ENCODE measurements around the gene SMPD3. TPM values are rescaled to one million over a fixed set of nuclear protein-coding genes. Genes with fewer than 3 reads are reported as not detected.
"Not testable (repeated sequence)": the region's sequence is repeated elsewhere in the genome, so short reads cannot be mapped to it uniquely, and the experiment has no call there.

SMPD3 gene
- total RNA-seq (ENCODE audit: unreplicated experiment): 85.4 TPM
- long read RNA-seq, full-length matches to known transcripts: 7 of 21 reads
- long read RNA-seq, partial matches to known transcripts: 3 of 21 reads
- long read RNA-seq, other reads (novel, unspliced or antisense): 11 of 21 reads

- H3K9me3 Mint-ChIP-seq (ENCODE audit: unreplicated experiment): peaks cover 8% of the 10 kb centered on the region
- TF ChIP-seq CTCF (IDR thresholded peaks at IDR 0.05; ENCODE audit: partially characterized antibody, unreplicated experiment): no peak
- H3K4me3 Mint-ChIP-seq (ENCODE audit: unreplicated experiment): peak within 1 kb of the TSS; percentile 88
- DNase-seq: peak; percentile 100
- no peaks in the 10 kb centered on the region for H3K36me3 Mint-ChIP-seq (ENCODE audit: unreplicated experiment)
- peaks cover 25% of the 10 kb centered on the region for H3K4me1 Mint-ChIP-seq (ENCODE audit: low read depth, unreplicated experiment)
- H3K27me3 Mint-ChIP-seq (ENCODE audit: unreplicated experiment): peaks cover 7% of the 10 kb centered on the region
- H3K27ac Mint-ChIP-seq (ENCODE audit: unreplicated experiment): peak within 1 kb of the TSS; percentile 91
These were observed at the start of gene SMPD3 for GRCh38 chr16:68448360-68448970. Gene SMPD3 (minus strand): TSS chr16:68448508. CDS start chr16:68372181, 76,327 bp downstream.

- peaks cover 4% of the 10 kb centered on the region for H3K9me3 Mint-ChIP-seq (ENCODE audit: unreplicated experiment)
- H3K4me1 Mint-ChIP-seq (ENCODE audit: low read depth, unreplicated experiment): no peaks in the 10 kb centered on the region
- no peaks in the 10 kb centered on the region for H3K27me3 Mint-ChIP-seq (ENCODE audit: unreplicated experiment)
- TF ChIP-seq CTCF (IDR thresholded peaks at IDR 0.05; ENCODE audit: partially characterized antibody, unreplicated experiment): no peak
- DNase-seq: no peak
- no peaks in the 10 kb centered on the region for H3K36me3 Mint-ChIP-seq (ENCODE audit: unreplicated experiment)
- H3K27ac Mint-ChIP-seq (ENCODE audit: unreplicated experiment): no peak overlapping the region
- no peak overlapping the region for H3K4me3 Mint-ChIP-seq (ENCODE audit: unreplicated experiment)
These were observed 48.4 kb upstream of the SMPD3 start for GRCh38 chr16:68496689-68497088.

- H3K27me3 Mint-ChIP-seq (ENCODE audit: unreplicated experiment); H3K36me3 Mint-ChIP-seq (ENCODE audit: unreplicated experiment): not testable (repeated sequence)
These were observed 46.0 kb upstream of the SMPD3 start for GRCh38 chr16:68494261-68494660.

GRCh38 chr16:68493412-68494070, 45.2 kb upstream of the SMPD3 start:
- H3K4me1 Mint-ChIP-seq (ENCODE audit: low read depth, unreplicated experiment): no peaks in the 10 kb centered on the region
- H3K4me3 Mint-ChIP-seq (ENCODE audit: unreplicated experiment): no peak overlapping the region
- no peak for TF ChIP-seq CTCF (IDR thresholded peaks at IDR 0.05; ENCODE audit: partially characterized antibody, unreplicated experiment)
- no peak for DNase-seq
- H3K9me3 Mint-ChIP-seq (ENCODE audit: unreplicated experiment): no peaks in the 10 kb centered on the region
- no peak overlapping the region for H3K27ac Mint-ChIP-seq (ENCODE audit: unreplicated experiment)
- H3K27me3 Mint-ChIP-seq (ENCODE audit: unreplicated experiment): no peaks in the 10 kb centered on the region
- H3K36me3 Mint-ChIP-seq (ENCODE audit: unreplicated experiment): no peaks in the 10 kb centered on the region

More at GRCh38 chr16:68494261-68494660, 46.0 kb upstream of the SMPD3 start:
- H3K27ac Mint-ChIP-seq (ENCODE audit: unreplicated experiment); H3K4me1 Mint-ChIP-seq (ENCODE audit: low read depth, unreplicated experiment); H3K9me3 Mint-ChIP-seq (ENCODE audit: unreplicated experiment); DNase-seq; H3K4me3 Mint-ChIP-seq (ENCODE audit: unreplicated experiment): not testable (repeated sequence)

GRCh38 chr16:68492543-68493411, 44.5 kb upstream of the SMPD3 start:
- Mint-ChIP-seq H3K4me3 (ENCODE audit: unreplicated experiment) (no peak overlapping the region), H3K9me3 (ENCODE audit: unreplicated experiment) (no peaks in the 10 kb centered on the region), H3K4me1 (ENCODE audit: low read depth, unreplicated experiment) (no peaks in the 10 kb centered on the region), H3K27me3 (ENCODE audit: unreplicated experiment) (no peaks in the 10 kb centered on the region), H3K36me3 (ENCODE audit: unreplicated experiment) (no peaks in the 10 kb centered on the region), H3K27ac (ENCODE audit: unreplicated experiment) (no peak overlapping the region)
- TF ChIP-seq CTCF (IDR thresholded peaks at IDR 0.05; ENCODE audit: partially characterized antibody, unreplicated experiment): no peak
- no peak for DNase-seq

All from glutamatergic neuron (in vitro differentiated cells).